HL-60/S4 treated with retinoic acid at 250 ng/mL for 4 days and 3 days (cell line): ENCODE results near the gene ZNF525.
"Not testable (repeated sequence)": the region's sequence is repeated elsewhere in the genome, so short reads cannot be mapped to it uniquely, and the experiment has no call there.

Experiments used
- in situ Hi-C: fragments of 300-500 bp; cut with MboI; formaldehyde crosslinking; loops from 2 replicates; pipeline ENCODE4 v1.7.0; 2022; ENCODE audit warnings: low sequenced_read_pairs

Gene ZNF525

GRCh38 chr19:53394974-53395839 is 29.7 kb downstream of the ZNF525 start, which contains the start of gene ZNF765:
TSS of gene ZNF765 (plus strand) at chr19:53395149. CDS start at chr19:53398016, 2,867 bp downstream.
- in situ Hi-C loops, result no loop called here

- in situ Hi-C loops, result not testable (repeated sequence)
These were observed 30.5 kb downstream of the ZNF525 start for GRCh38 chr19:53395840-53396524.

- in situ Hi-C loops, result no loop called here
These were observed 31.0 kb downstream of the ZNF525 start for GRCh38 chr19:53396525-53396868.

- in situ Hi-C loops, result not testable (repeated sequence)
These were observed 32.4 kb downstream of the ZNF525 start for GRCh38 chr19:53397918-53398317.

- in situ Hi-C loops, result no loop called here
These were observed 44.1 kb downstream of the ZNF525 start for GRCh38 chr19:53409505-53410204.

GRCh38 chr19:53420520-53421315 is 55.2 kb downstream of the ZNF525 start:
- in situ Hi-C loops, result not testable (repeated sequence)

GRCh38 chr19:53422551-53422950 is 57.0 kb downstream of the ZNF525 start:
- in situ Hi-C loops, result no loop called here

GRCh38 chr19:53423074-53423473 is 57.6 kb downstream of the ZNF525 start:
- in situ Hi-C loops, result not testable (repeated sequence)

GRCh38 chr19:53423680-53424079 is 58.2 kb downstream of the ZNF525 start:
- in situ Hi-C loops, result not testable (repeated sequence)

- in situ Hi-C loops, result no loop called here
These were observed 59.6 kb downstream of the ZNF525 start for GRCh38 chr19:53424968-53425597.

- in situ Hi-C loops, result no loop called here
These were observed 66.0 kb downstream of the ZNF525 start, which contains the start of gene ZNF761 for GRCh38 chr19:53431399-53432087. TSS of gene ZNF761 (plus strand) at chr19:53431984. CDS start at chr19:53447269, 15,285 bp downstream.

GRCh38 chr19:53432088-53432661 is 66.7 kb downstream of the ZNF525 start:
- in situ Hi-C loops, result no loop called here
